Tracheal epithelial cell (primary cell): ENCODE measurements around the gene PPM1H. TPM values are rescaled to one million over a fixed set of nuclear protein-coding genes. Genes with fewer than 3 reads are reported as not detected.

Source experiments
- total RNA-seq: library from RNA; depleted of rRNA; stranded (reverse); fragments of >200 nt; gene quantifications from 2 replicates; pipeline ENCODE4 v1.2.1, GENCODE V29; 2014

PPM1H gene
- 3.4 and 4.8 TPM in 2 replicates for total RNA-seq

GRCh38 chr12:62934799-62935674 is at the start of gene PPM1H:
TSS of gene PPM1H (minus strand) at chr12:62935150. CDS start at chr12:62934736, 414 bp downstream.

Other genes with a start within 250 kb of the PPM1H start
- 0.24 TPM in 1 of 2 replicates, not detected in the other for gene AVPR1A, start 216.1 kb upstream of the PPM1H start, total RNA-seq